ENCODE data around the gene SYT8.
"Not testable (repeated sequence)": the region's sequence is repeated elsewhere in the genome, so short reads cannot be mapped to it uniquely, and the experiment has no call there.

The SYT8 gene

DNA sequence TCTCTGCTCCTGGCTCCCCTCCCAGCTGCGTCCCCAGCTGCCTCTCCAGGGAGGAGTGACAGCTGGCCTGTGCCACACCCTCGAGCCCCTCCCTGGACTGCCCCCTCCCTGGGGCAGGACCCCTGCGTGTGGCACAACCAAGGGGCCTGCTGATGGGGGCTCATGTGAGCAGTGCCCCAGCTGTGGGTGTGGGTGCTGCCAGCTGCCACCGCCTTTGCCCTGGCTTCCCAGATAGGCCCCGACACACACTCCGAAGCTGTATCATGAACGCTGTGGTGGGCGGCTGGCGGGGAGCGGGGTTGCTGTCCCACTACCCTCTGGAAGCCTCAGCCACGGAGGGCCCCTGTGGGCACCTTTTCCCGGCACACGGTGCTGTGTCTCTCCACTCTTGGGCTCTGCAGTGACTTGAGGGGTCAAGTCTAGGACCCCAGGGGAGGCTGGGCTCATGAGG lies 41.1 kb downstream of the SYT8 start:
- not testable (repeated sequence) for DNase-seq

DNA sequence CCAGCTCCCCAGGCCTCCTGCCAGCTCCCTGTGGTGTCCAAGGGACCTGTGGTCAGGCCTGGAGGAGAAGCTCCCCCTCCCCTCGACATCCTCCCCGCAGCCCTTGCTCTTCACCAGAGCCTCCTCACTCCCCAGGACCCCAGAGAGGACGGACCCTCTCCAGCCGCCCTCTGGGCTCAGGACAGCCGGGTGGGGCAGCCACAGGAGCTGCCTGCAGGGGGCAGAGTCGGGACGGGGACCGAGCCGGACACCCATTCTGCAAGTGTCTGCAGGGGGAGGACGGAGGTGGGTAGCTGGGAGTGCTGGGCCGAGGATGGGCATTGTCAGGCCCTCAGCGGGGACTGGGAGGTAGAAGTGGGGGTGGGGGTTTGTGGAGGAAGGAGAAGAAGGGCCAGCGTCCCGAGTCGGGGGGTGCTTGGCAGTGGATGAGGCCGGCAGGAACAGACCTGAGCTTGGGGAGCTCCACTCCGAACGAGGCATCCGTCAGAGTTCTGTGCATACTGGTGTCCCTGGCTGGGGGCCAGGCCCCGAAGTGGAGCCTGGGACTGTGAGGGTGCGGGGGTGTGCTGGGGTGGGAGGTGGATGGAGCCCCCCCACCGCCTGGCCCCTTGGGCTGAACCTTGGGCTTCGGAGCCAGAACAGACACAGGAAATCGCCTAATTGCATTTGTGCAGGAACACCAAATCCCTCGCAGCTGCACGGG lies 41.7 kb downstream of the SYT8 start:
- no peak for DNase-seq

DNA sequence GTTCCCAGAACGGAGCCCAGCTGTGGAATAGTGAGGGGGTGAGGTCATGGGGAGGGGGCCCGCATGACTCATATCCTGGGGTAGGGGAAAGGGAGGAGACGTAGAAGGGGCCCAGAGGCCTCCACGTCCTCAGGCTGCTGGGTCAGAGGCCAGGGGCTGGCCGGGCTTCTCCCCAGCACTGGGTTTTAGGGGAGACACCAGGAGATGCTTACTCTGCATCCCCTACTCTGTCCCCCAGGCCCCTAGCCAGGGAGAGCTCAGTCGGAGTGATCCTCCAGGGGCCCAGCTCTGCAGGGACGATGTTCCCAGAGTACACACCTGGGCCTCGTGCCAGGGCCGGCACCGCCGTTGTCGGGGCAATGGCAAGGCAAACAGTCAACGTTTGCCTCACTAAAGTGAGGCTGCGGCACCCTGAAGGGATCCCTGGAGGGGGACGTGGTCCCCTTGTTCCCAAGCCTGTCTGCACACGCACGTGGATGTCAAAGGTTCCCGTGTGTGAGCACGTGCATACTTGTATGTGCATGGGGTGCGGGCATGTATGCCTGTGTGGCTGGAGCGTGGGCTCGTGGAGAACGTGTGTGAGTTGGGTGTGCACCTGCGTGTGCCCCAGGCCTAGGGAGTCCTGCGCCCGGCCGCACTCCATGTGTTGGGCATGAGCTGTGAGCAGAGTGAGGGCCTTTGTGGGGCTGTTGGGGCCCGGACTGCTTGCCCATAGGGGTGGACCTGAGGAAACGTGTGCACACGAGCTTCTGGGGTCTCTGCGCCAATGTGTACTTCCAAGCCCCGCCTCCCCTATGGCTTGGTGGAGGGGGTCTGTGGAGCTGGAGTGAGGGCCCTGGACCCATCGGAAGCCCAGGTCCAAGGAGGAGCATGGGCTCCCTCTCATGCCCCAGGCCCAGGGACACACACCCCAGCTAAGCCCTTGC lies 42.7 kb downstream of the SYT8 start:
- no peak for DNase-seq

DNA sequence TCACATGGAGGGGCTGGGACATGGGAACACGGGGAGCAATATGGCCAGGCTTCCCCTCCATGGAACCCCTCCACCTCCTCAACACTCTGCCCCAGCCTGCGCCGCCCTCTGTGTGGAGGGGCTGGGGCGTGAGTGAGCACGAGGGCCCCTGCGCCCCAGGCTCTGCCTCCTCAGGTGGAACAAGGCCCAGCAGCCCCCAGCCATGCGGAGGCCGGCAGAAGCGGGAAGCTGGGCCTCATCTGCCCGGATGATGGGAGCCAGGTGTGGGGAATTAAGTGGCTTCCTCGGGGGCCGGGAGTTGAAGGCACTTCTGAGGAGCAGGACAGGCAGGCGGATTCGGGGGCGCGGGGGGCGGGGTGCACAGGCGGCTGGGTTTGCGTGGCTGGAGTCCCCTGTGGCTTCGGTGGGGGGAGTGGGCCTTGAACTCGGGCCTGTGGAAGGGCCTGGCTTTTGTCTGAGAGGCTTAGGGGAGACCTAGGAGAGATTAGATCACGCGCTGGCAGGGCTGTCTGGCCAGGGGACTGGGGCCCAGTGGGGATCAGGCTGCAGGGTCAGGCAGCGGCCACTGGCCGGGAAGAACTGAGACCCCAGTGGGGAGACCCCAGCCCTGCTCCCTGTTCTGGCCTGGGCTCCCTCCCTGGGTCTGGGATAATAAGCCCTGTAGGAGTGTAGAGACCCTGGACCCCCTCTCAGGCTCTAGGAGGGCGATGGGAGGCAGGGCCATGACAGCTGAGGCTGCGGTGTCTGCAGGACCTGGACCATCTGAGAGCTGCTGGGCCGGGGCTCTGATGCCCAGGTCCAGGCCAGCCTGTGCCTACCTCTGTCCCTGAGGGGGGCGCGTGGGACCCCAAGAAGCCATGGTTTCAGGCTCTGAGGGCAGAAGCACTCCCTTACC lies 43.6 kb downstream of the SYT8 start:
- DNase-seq: no peak

DNA sequence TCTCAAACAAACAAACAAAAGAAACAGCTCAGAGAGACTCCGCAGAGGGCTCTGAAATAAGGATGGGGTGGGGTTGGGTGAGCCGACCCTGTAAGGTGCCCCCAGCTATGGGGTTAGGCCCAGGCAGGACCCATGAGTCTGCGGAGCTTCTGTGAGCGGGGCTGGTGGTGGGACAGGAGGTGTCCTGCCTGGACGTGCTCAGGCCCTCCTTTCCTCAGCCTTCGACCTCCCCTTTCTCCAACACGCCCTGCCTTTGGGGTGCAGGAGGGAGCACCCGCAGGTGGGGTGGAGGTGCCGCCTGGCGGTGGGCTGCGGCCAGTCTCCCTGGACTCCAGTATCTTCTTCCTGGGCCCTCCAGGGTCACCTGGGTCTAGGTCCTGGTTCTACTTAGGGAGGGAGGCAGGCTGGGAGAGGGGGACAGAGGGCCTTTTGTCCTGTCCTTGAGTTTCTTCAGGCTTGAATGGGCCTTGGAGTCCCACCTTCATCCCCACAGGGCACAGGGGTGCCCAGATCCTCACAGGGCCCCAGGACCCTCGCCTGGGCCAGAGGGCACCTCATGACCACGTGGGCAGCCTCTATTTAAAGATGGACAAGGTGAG lies 44.7 kb downstream of the SYT8 start:
- no peak for DNase-seq

DNA sequence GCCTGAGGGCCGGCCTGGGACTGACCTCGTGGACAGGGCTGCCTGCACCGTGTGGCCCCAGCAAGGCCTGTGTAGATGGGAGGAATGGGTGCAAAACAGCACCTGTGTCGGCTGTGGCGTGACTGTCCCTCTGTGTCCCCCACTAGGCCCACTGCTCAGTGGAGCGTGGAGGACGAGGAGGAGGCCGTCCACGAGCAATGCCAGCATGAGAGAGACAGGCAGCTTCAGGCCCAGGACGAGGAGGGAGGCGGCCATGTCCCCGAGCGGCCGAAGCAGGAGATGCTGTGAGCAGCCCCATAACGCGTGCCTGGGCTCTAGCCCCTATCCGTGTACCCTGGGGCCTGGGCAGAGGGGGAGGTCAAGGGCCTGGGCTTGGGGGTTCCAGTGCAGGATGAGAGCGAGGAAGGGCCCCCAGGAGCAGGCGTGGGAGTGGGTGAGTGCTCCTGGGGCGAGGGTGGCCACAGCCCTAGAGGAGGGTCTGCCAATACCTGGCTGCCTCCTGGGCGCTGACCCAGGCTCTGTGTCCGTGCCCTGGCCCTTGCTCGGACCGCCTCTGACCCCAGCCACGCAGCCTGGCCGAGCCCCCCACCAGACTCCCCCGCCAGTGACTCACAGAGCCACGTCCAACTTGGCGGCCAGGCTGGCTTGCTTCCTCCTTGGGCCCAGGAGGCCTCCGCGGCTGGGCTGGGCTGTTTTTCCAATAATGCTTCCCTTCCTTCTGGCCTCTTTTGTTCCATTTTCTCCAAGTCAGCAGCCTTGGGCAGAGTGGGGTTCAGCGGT lies 45.3 kb downstream of the SYT8 start:
- DNase-seq: no peak

DNA sequence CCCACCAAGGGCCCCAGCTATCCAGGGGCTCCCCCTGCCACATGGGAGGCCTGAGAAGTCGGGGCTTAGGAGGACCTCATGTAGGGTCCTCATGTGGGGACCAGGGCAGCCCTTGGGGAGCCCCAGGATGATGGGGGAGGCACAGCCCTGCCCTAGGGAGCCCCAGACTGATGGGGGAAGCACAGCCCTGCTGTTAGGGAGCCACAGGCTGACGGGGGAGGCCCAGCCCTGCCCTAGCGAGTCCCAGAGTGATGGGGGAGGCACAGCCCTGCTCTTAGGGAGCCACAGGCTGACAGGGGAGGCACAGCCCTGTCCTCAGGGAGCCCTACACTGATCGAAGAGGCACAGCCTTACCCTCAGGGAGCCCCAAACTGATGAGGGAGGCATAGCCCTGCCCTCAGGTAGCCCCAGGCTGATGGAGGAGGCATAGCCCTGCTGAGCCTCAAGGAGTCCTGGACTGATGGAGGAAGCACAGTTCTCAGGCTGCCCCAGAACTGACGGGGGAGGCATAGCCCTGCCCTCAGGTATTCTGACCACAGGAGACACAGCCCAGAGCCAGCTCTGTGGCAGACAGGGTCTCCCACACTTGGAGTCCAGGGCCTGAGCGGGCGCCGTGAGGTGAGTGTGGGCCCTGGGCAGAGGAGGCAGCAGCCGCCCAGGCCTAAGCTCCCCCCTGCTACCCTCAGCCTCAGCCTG lies 46.1 kb downstream of the SYT8 start:
- DNase-seq: no peak

DNA sequence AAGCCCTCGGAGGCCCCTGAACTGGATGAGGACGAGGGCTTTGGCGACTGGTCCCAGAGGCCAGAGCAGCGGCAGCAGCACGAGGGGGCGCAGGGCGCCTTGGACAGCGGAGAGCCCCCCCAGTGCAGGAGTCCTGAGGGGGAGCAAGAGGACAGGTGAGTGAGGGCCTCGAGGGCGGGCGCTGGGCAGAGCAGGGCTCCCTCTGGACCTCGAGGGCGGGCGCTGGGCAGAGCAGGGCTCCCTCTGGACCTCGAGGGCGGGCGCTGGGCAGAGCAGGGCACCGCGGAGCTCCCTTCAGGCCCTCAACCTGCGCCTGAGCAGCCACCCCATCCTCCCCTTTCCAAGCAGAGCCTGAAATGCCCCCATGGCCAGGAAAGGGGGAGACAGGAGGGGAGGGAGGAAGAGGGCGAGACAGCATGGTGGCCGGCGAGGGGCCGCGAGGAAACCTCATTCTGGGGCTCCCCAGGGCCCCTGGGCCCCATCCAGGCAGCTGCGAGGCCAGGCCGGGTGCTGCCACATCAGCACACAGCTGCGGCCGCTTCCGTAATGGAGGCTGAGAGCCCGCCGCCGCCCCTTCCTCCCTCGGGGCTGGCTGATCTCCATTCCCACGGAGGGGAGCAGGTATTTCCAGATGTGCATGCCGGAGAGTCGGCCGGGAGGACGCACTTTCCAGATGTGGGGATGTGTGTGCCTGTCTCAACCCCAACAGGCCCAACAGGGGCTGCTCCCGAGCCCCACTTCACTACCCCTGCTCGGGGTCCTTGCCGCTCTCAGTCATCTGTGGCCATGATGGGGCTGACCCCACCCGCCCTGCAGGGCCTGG lies 46.9 kb downstream of the SYT8 start:
- no peak for DNase-seq

DNA sequence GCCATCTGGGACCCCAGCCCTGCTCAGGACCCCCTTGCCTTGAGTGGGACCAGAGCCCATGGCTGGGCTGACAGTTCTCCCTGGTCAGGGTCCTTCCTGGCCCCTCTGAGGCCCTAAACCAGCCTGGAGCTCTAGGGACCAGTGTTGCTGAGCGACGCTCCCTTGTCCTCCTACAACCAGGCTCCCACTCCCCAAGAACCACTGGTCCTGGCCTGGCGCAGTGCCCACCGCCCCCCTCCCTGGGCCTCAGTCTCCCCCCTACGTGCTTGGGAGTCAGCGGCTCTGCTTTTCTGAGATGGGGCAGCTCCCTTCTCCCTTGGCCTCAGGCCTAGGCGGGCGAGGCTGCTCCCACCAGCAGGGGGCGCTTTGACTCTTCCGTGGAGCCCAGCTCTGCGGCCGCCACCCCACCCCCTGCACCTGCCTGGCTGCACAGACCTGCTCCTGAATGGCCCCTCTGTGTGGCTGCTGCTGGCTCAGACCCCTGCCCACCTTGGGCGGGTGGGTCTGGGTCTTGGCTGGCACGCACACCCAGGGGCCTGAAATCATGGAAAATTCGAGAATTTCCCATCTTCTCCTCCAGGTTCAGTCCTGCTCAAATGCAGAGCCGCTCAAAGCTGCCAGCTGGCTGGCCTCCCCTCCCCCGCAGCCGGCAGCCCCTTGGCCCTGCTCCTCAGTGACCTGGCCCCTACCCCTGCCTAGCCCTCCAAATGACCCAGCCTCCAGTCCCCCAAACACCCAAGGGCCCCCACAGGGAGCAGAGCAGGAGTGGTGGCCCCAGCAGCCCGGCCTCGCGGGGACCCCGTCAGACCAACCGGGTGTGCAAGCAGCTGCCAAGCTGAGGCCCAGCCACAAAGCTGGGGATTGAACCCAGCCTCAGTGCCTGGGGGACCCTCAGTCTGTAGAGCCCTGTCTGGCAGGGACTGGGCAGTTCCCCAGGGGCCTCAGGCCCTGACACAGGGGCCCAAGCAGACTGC lies 47.8 kb downstream of the SYT8 start:
- peak; percentile 4 for DNase-seq

DNA sequence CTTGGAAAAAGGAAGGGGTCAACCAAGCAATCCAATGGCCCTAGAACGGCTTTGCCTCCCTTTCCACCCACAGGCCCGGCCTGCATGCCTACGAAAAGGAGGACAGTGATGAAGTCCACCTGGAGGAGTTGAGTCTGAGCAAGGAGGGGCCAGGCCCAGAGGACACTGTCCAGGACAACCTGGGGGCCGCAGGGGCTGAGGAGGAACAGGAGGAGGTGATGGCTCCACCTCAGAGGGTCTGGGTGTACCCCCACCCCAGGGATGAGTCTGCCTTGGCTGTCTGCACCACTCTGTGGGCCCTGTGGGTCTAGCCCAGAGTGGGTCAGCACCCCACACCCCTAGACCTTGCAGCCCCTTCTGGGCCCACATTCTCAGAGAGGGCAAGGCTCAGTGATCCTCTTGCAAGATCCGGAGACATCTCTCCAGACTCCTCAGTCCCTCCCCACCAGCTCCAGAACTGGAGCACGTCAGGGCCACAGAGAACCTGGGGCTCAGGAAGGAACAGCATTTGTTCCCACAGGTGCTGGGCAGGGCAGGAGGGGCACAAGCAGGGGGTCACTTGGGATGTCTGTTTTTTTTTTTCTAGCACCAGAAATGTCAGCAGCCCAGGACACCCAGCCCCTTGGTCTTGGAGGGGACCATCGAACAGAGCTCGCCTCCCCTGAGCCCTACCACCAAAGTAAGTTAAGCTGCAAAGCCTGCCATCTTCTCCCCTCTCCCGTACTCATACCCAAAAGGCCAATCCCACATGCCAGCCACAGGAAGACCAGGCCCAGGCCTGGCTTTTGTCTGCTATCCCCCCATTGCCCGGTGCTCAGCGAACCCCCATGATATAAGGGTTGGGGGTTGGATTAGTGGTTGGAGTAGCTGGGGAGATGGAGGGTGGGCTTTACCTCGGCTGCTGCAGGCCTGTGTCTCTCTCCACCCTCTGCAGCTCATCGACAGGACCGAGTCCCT lies 48.8 kb downstream of the SYT8 start:
- no peak for DNase-seq

DNA sequence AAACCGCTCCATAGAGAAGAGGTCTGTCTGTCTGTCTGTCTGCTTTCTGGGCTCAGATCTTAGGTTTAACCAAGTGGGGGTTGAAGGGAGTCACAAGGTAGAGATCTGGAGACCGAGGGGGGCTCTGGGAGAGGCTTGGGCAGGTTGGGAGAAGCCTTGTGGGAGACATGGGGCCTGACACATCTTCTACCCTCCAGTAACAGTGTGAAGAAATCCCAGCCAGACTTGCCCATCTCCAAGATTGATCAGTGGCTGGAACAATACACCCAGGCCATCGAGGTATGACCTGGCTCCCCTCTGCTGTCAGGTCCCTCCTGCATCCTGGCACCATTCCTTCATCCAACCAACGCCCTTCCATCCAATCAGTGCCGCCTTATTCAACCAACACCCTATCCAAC lies 49.5 kb downstream of the SYT8 start:
- DNase-seq: no peak

DNA sequence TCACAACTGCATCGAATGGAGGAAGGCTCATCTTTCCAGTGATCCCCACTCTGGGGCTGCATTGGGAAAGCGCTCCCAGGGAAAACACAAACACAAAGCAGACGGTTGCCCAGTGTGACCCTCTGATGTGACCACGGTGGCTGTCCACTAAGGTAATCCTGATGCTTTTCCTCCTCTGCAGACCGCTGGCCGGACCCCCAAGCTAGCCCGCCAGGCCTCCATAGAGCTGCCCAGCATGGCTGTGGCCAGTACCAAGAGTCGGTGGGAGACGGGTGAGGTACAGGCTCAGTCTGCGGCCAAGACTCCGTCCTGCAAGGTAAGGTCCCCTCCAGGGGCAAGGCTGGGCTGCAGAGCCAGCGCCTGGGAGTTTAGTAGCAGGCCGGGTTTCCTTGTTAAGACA lies 51.8 kb downstream of the SYT8 start:
- DNase-seq: not testable (repeated sequence)

Measured in NCI-H2029 treated with DMSO at 0.1 percent for 48 hours (cell line).